Measurements from ENCODE around the gene EFNA1.

DNA sequence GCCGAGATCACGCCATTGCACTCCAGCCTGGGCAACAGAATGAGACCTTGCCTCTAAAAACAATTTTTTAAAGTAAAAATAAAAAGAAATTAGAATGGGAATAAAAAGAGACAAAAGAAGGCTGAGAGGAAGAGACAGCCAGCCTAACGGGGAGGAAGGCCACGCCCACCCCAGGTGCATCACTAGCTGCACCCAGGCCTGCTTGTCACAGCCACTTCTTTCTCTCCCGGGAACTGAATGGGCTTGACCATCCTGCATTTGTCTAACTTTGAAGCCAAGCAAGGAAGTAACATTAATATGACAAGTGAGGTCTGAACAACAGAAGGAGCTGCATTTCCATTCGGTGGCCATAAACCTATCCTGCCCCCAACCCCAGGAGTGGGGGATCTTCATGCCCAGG lies 20.8 kb upstream of the EFNA1 start:
- no peak for TF ChIP-seq POLR2AphosphoS5 (IDR thresholded peaks at IDR 0.05; ENCODE audit: low read depth, low read length)
- TF ChIP-seq POLR2A (IDR thresholded peaks at IDR 0.05; ENCODE audit: low read depth, low read length), result no peak
